IMR-90 (cell line): ENCODE results near the gene RGS3.

Source experiments
- CEBPB ChIP-seq: IDR thresholded peaks from 2 replicates; pipeline ENCODE4 v1.6.1; 2012; ENCODE audit warnings: low read depth, low read length, improper control_type of control experiment
- CTCF ChIP-seq: conservative IDR thresholded peaks from 2 replicates; pipeline ENCODE4 v1.5.1; 2012; ENCODE audit warnings: mild to moderate bottlenecking, low read depth, low read length, improper control_type of control experiment
- ELK1 ChIP-seq: fragments of 150-350 bp; IDR thresholded peaks from 2 replicates; pipeline ENCODE4 v1.6.1; 2016; ENCODE audit warnings: low read depth, mild to moderate bottlenecking, low read length, moderate library complexity, borderline replicate concordance
- POLR2A ChIP-seq: IDR thresholded peaks from 2 replicates; pipeline ENCODE4 v1.6.1; 2012; ENCODE audit warnings: mild to moderate bottlenecking, low read depth, low read length
- RFX5 ChIP-seq: IDR thresholded peaks from 2 replicates; pipeline ENCODE4 v1.8.0; 2012; ENCODE audit warnings: low read depth, mild to moderate bottlenecking, low read length, moderate library complexity

GRCh38 chr9:113471143-113471542 lies 7.6 kb downstream of the RGS3 start:
- TF ChIP-seq CTCF (no peak), ELK1 (no peak), RFX5 (no peak), POLR2A (no peak), CEBPB (no peak)
